ENCODE data around the gene HOXC12. TPM values are rescaled to one million over a fixed set of nuclear protein-coding genes. Genes with fewer than 3 reads are reported as not detected.

The HOXC12 gene
- total and polyA plus RNA-seq, 12 donors = not detected

DNA sequence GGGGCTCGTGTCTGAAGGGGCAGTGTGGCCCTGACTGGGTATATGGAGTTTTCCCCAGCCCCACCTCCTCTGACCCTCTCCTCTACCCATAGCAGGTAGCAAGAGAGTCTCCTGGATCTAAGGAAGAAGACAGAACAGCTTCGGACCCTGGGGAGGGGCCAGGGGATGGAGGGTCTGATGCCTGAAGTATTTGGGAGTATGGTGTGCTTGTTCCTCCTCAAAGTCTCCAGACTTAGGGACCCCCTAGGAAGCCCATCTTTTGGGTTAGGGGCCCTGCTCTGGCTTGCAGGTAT, 53.5 kb downstream of the HOXC12 start:
- Histone ChIP-seq H3K36me3 (replicated peaks in 1 of 2) (no peaks in the 10 kb centered on the region), H3K9me3 (replicated peaks in 1 of 3) (no peaks in the 10 kb centered on the region), H3K27me3 (peaks cover 3% of the 10 kb centered on the region), H3K4me3 (peak overlapping the region in 1 of 4 donors; percentile 53), H3K4me1 (replicated peaks in 1 of 2) (peaks cover 3 to 8% of the 10 kb centered on the region in 2 donors), H3K27ac (peak overlapping the region in 2 of 5 donors; percentile 34 to 87)
- intact Hi-C loops (cut with DNase I) = loop anchor here in 1 of 2 donors (5.0 kb wide), 1 partner anchor 189 kb away; no protein-coding TSS in a partner anchor
- no peak for DNase-seq
- WGBS, 4 donors = 38 to 63% (median 52%) methylated on average over 1 to 2 of the region's 2 CpGs
- no peak for TF ChIP-seq POLR2A (IDR thresholded peaks at IDR 0.05)
- TF ChIP-seq, protein P1, sequence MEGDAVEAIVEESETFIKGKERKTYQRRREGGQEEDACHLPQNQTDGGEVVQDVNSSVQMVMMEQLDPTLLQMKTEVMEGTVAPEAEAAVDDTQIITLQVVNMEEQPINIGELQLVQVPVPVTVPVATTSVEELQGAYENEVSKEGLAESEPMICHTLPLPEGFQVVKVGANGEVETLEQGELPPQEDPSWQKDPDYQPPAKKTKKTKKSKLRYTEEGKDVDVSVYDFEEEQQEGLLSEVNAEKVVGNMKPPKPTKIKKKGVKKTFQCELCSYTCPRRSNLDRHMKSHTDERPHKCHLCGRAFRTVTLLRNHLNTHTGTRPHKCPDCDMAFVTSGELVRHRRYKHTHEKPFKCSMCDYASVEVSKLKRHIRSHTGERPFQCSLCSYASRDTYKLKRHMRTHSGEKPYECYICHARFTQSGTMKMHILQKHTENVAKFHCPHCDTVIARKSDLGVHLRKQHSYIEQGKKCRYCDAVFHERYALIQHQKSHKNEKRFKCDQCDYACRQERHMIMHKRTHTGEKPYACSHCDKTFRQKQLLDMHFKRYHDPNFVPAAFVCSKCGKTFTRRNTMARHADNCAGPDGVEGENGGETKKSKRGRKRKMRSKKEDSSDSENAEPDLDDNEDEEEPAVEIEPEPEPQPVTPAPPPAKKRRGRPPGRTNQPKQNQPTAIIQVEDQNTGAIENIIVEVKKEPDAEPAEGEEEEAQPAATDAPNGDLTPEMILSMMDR (IDR thresholded peaks at IDR 0.05) = no peak

MicroRNAs within 50 kb of the gene (microRNA counts, 767-probe panel; counts per million panel counts)
- 0 to 2,182 counts per million in 2 donors for microRNA hsa-miR-196a-5p

Small RNA genes lying within 50 kb of the gene (microRNA-seq; reads per million reads assigned to microRNA genes)
- 11.9 to 79.1 (median 30.9) reads per million in 3 donors for gene MIR196A2

Small RNA genes lying within 50 kb of the gene (small RNA-seq; reads per million reads assigned to genes)
- 0 reads per million in 2 donors for gene AC012531.3
- 0 reads per million in 2 donors for gene AC012531.4
- gene MIR196A2 = 0.83 to 6.8 reads per million in 2 donors
- 0 reads per million in 2 donors for gene RF01905
- gene RF01906 = 0 reads per million in 2 donors

Other genes starting within 250 kb of the HOXC12 start
- gene CALCOCO1, start 227.5 kb upstream of the HOXC12 start, total RNA-seq = 100 to 1,000 TPM in 6 of 9 donors, 10 to 100 TPM in 3; 62.2 to 187 (median 136) TPM
- 100 to 1,000 TPM in 1 of 3 donors, 10 to 100 TPM in 2; 48.0 to 128 (median 85.4) TPM for gene CALCOCO1, start 227.5 kb upstream of the HOXC12 start, polyA plus RNA-seq
- gene CISTR, start 202.9 kb upstream of the HOXC12 start, total RNA-seq = not detected
- not detected for gene CISTR, start 202.9 kb upstream of the HOXC12 start, polyA plus RNA-seq
- under 1 TPM in 1 of 9 donors, not detected in 8; 0.11 TPM for gene HOXC13, start 16.1 kb upstream of the HOXC12 start, total RNA-seq
- gene HOXC13, start 16.1 kb upstream of the HOXC12 start, polyA plus RNA-seq = not detected
- gene HOXC11, start 18.2 kb downstream of the HOXC12 start, total RNA-seq = not detected
- not detected for gene HOXC11, start 18.2 kb downstream of the HOXC12 start, polyA plus RNA-seq
- gene HOTAIR, start 20.1 kb downstream of the HOXC12 start, total RNA-seq = not detected
- not detected for gene HOTAIR, start 20.1 kb downstream of the HOXC12 start, polyA plus RNA-seq
- gene HOXC10, start 30.2 kb downstream of the HOXC12 start, total RNA-seq = 1 to 10 TPM in 4 of 9 donors, under 1 TPM in 2, not detected in 3; 0.68 to 4.5 (median 2.3) TPM
- gene HOXC10, start 30.2 kb downstream of the HOXC12 start, polyA plus RNA-seq = 1 to 10 TPM in 1 of 3 donors, under 1 TPM in 2; 0.34 to 1.5 (median 0.72) TPM
- gene HOXC9, start 45.3 kb downstream of the HOXC12 start, total RNA-seq = 1 to 10 TPM in 8 of 9 donors, not detected in 1; 1.2 to 5.6 (median 2.3) TPM
- 10 to 100 TPM in 1 of 3 donors, 1 to 10 TPM in 2; 5.6 to 12.1 (median 7.3) TPM for gene HOXC9, start 45.3 kb downstream of the HOXC12 start, polyA plus RNA-seq
- 1 to 10 TPM in 8 of 9 donors, under 1 TPM in 1; 0.50 to 8.3 (median 4.0) TPM for gene HOXC8, start 54.1 kb downstream of the HOXC12 start, total RNA-seq
- 1 to 10 TPM; 3.3 to 7.4 (median 3.4) TPM for gene HOXC8, start 54.1 kb downstream of the HOXC12 start, polyA plus RNA-seq
- 10 to 100 TPM in 4 of 9 donors, 1 to 10 TPM in 5; 1.5 to 20.3 (median 7.0) TPM for gene HOXC6, start 73.5 kb downstream of the HOXC12 start, total RNA-seq
- gene HOXC6, start 73.5 kb downstream of the HOXC12 start, polyA plus RNA-seq = 10 to 100 TPM; 19.9 to 23.1 (median 21.2) TPM
- 1 to 10 TPM in 3 of 9 donors, under 1 TPM in 6; 0.36 to 1.9 (median 0.86) TPM for gene HOXC5, start 78.1 kb downstream of the HOXC12 start, total RNA-seq
- gene HOXC5, start 78.1 kb downstream of the HOXC12 start, polyA plus RNA-seq = 1 to 10 TPM in 1 of 3 donors, under 1 TPM in 2; 0.48 to 1.3 (median 0.51) TPM
- gene HOXC4, start 98.9 kb downstream of the HOXC12 start, total RNA-seq = 1 to 10 TPM in 7 of 9 donors, under 1 TPM in 2; 0.78 to 7.4 (median 2.9) TPM
- gene HOXC4, start 98.9 kb downstream of the HOXC12 start, polyA plus RNA-seq = 1 to 10 TPM; 2.9 to 7.3 (median 3.0) TPM
- 10 to 100 TPM; 29.9 to 52.4 (median 38.8) TPM for gene SMUG1, start 234.1 kb downstream of the HOXC12 start, total RNA-seq
- gene SMUG1, start 234.1 kb downstream of the HOXC12 start, polyA plus RNA-seq = 10 to 100 TPM; 28.1 to 60.0 (median 58.1) TPM

Data from adrenal gland (tissue), 12 donors.